ENCODE results near the gene CEACAM16. TPM values are rescaled to one million over a fixed set of nuclear protein-coding genes. Genes with fewer than 3 reads are reported as not detected.

CEACAM16 gene
- total and polyA plus RNA-seq, 8 donors, result 0.16 to 1.0 (median 0.37) TPM; not detected in 3

GRCh38 chr19:44741258-44741731 lies 42.3 kb downstream of the CEACAM16 start:
- Histone ChIP-seq H3K4me1 (peaks cover 22 to 78% (median 47%) of the 10 kb centered on the region in 3 donors), H3K36me3 (no peaks in the 10 kb centered on the region), H3K4me3 (no peak overlapping the region), H3K27ac (peak overlapping the region; percentile 48 to 89 (median 76)), H3K9me3 (no peaks in the 10 kb centered on the region), H3K27me3 (no peaks in the 10 kb centered on the region)
- FAIRE-seq (no peak), DNase-seq (no peak), ATAC-seq (peak in 3 of 4 donors; percentile 20 to 33 (median 21))
- no peak for TF ChIP-seq CTCF (IDR thresholded peaks at IDR 0.05)
- intact Hi-C loops (cut with DNase I), result no loop called here
- WGBS, 2 donors, result 40 to 42% methylated on average over 6 of the region's 6 CpGs

- Histone ChIP-seq H3K4me1 (peaks cover 22 to 77% (median 47%) of the 10 kb centered on the region in 3 donors), H3K27ac (peak overlapping the region; percentile 61 to 89 (median 76)), H3K9me3 (no peaks in the 10 kb centered on the region), H3K36me3 (no peaks in the 10 kb centered on the region), H3K4me3 (no peak overlapping the region), H3K27me3 (no peaks in the 10 kb centered on the region)
- 1 to 4% methylated on average over 12 to 13 of the region's 13 CpGs for WGBS, 2 donors
- no peak for TF ChIP-seq CTCF (IDR thresholded peaks at IDR 0.05)
- DNase-seq (peak; percentile 93 to 100 (median 100)), FAIRE-seq (peak; percentile 81), ATAC-seq (peak; percentile 87 to 93 (median 90))
- intact Hi-C loops (cut with DNase I), result no loop called here
These were observed 42.9 kb downstream of the CEACAM16 start for GRCh38 chr19:44741841-44742329.

GRCh38 chr19:44742330-44743061 lies 43.5 kb downstream of the CEACAM16 start:
- Histone ChIP-seq H3K4me3 (no peak overlapping the region), H3K9me3 (no peaks in the 10 kb centered on the region), H3K27ac (peak overlapping the region; percentile 61 to 89 (median 76)), H3K4me1 (peaks cover 22 to 80% (median 47%) of the 10 kb centered on the region in 3 donors), H3K27me3 (no peaks in the 10 kb centered on the region), H3K36me3 (no peaks in the 10 kb centered on the region)
- no peak for TF ChIP-seq CTCF (IDR thresholded peaks at IDR 0.05)
- intact Hi-C loops (cut with DNase I), result no loop called here
- WGBS, 2 donors, result 49 to 52% methylated on average over 20 of the region's 20 CpGs
- FAIRE-seq, result no peak
- peak in 2 of 6 donors; percentile 30 to 31 for DNase-seq
- ATAC-seq, result no peak

- FAIRE-seq (no peak), ATAC-seq (no peak)
These were observed 46.0 kb downstream of the CEACAM16 start for GRCh38 chr19:44744871-44745332.

More at GRCh38 chr19:44744871-44745332, 46.0 kb downstream of the CEACAM16 start:
- H3K9me3 ChIP-seq, result no peaks in the 10 kb centered on the region
- DNase-seq, result no peak
- no peaks in the 10 kb centered on the region for H3K36me3 ChIP-seq
- intact Hi-C loops (cut with DNase I), result no loop called here
- H3K4me1 ChIP-seq, result peaks cover 22 to 59% (median 36%) of the 10 kb centered on the region in 3 donors
- peak overlapping the region in 3 of 4 donors; percentile 11 to 89 (median 69) for H3K27ac ChIP-seq
- no peak overlapping the region for H3K4me3 ChIP-seq
- no peak for TF ChIP-seq CTCF (IDR thresholded peaks at IDR 0.05)
- 65 to 72% methylated on average over 3 of the region's 3 CpGs for WGBS, 2 donors
- H3K27me3 ChIP-seq, result no peaks in the 10 kb centered on the region
